ENCODE measurements around the gene IQCF2. TPM values are rescaled to one million over a fixed set of nuclear protein-coding genes. Genes with fewer than 3 reads are reported as not detected.
"Not testable (repeated sequence)": the region's sequence is repeated elsewhere in the genome, so short reads cannot be mapped to it uniquely, and the experiment has no call there.

Gene IQCF2
- total and polyA plus RNA-seq, 7 experiments from 2014 or later, result not detected

DNA sequence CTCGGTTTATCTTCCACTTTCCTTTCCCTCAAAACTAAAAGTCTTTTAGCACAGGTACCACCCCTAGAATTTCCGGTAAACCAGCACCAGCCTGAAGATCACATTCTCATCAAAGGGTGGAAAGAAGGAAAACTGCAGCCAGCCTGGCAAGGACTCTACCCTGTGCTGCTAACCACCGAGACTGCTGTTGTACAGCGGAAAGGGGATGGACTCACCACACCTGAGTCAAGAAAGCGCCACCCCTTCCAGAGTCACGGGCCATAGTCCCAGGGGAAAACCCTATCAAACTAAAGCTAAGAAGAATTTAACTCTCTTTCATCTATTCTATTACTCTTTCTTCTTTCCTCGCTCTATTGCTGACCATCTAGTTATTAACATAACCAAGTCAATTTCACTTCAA lies 38.6 kb downstream of the IQCF2 start:
- CTCF ChIA-PET; DNase-seq; H3K27ac ChIP-seq (ENCODE audit: low read depth, low read length); H3K9me3 Mint-ChIP-seq; intact Hi-C loops (cut with micrococcal nuclease); H3K36me3 ChIP-seq (ENCODE audit: control insufficient read depth in 2 of 3, insufficient read depth in 3 of 3, low read length in 3 of 3); POLR2A ChIA-PET; H3K27me3 ChIP-seq (ENCODE audit: control insufficient read depth in 2 of 2, insufficient read depth in 2 of 2, low read length in 2 of 2); H3K27ac Mint-ChIP-seq; H3K4me1 ChIP-seq (ENCODE audit: control insufficient read depth in 2 of 2, insufficient read depth in 2 of 2, low read length in 2 of 2); H3K4me1 Mint-ChIP-seq; H3K4me3 Mint-ChIP-seq; ATAC-seq; H3K9me3 ChIP-seq (ENCODE audit: control insufficient read depth in 2 of 3, low read length in 3 of 3); H3K36me3 Mint-ChIP-seq; H3K4me3 ChIP-seq (ENCODE audit: low read length): not testable (repeated sequence)
- H3K27me3 Mint-ChIP-seq, result peaks cover 14 to 45% (median 42%) of the 10 kb centered on the region in 5 donors

DNA sequence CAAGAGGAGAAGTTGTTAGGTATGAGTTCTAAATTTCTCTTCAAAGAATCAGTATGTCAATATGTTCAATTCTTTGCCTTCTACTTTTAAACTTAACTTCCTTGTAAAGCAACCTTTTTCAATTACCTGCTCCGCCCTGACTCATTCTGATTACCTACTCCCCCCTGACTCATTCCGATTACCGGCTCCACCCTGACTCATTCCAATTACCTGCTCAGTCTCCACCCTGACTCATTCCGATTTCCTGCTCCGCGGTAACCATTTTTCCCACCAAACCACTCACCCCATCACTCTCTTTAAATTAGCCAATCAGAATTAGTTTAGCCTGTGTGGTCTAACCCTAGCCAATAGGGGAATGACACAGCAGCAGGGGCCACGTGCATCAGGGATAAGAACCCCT lies 40.9 kb downstream of the IQCF2 start:
- intact Hi-C loops (cut with micrococcal nuclease); H3K36me3 ChIP-seq (ENCODE audit: control insufficient read depth in 2 of 3, insufficient read depth in 3 of 3, low read length in 3 of 3): not testable (repeated sequence)

DNA sequence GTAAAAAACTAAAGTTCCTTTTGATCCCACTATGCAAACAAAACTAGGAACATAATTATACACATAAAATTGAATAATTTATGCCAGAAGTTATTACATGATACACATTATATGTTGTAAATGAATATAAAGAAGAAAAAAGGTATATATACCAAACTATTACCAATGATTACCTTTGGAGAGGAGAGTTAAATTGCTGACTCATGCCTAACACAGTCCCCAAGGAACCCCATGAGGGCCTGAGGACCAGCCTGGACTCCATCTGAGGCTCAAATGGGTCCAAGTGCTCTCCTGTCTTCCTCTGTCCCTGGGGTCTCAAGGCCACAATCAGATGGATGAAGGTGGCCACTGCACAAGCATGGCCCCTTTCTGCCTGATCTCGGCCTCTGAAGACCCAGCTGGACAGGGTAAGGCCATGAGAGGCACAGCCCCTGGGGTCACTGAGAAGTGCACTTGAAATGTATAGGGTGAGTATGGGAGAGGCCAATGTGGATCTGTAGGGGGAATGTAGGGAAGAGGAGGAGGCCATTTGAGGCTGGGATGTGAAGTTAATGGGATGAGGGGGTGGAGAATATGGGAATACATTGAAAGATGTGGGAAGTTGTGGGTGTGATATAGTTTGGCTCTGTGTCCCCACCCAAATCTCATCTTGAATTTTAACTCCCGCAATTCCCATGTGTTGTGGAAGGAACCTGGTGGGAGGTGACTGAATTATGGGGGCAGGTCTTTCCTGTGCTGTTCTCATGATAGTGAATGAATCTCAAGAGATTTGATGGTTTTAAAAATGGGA lies 42.8 kb downstream of the IQCF2 start:
- CTCF ChIA-PET, result no interaction called here
- Histone ChIP-seq H3K27me3 (ENCODE audit: control insufficient read depth in 2 of 2, insufficient read depth in 2 of 2, low read length in 2 of 2) (no peaks in the 10 kb centered on the region), H3K27ac (ENCODE audit: low read depth, low read length) (no peak overlapping the region), H3K4me1 (ENCODE audit: control insufficient read depth in 2 of 2, insufficient read depth in 2 of 2, low read length in 2 of 2) (no peaks in the 10 kb centered on the region), H3K36me3 (ENCODE audit: control insufficient read depth in 2 of 3, insufficient read depth in 3 of 3, low read length in 3 of 3) (no peaks in the 10 kb centered on the region), H3K9me3 (ENCODE audit: control insufficient read depth in 2 of 3, low read length in 3 of 3) (peaks cover 0 to 7% (median 0%) of the 10 kb centered on the region in 3 experiments), H3K4me3 (ENCODE audit: low read length) (no peak overlapping the region)
- DNase-seq, result no peak
- Mint-ChIP-seq H3K4me3 (no peak overlapping the region), H3K27me3 (peaks cover 4 to 40% (median 30%) of the 10 kb centered on the region in 5 donors), H3K27ac (no peak overlapping the region), H3K9me3 (peaks cover 0 to 47% (median 22%) of the 10 kb centered on the region in 11 donors), H3K36me3 (peaks cover 0 to 21% (median 11%) of the 10 kb centered on the region in 5 donors), H3K4me1 (no peaks in the 10 kb centered on the region)
- no peak for ATAC-seq
- intact Hi-C loops (cut with micrococcal nuclease), result no loop called here
- POLR2A ChIA-PET, result no interaction called here

More for the DNA sequence above, 40.9 kb downstream of the IQCF2 start:
- H3K27ac ChIP-seq (ENCODE audit: low read depth, low read length); H3K4me1 ChIP-seq (ENCODE audit: control insufficient read depth in 2 of 2, insufficient read depth in 2 of 2, low read length in 2 of 2); H3K9me3 ChIP-seq (ENCODE audit: control insufficient read depth in 2 of 3, low read length in 3 of 3); ATAC-seq; POLR2A ChIA-PET; H3K27me3 ChIP-seq (ENCODE audit: control insufficient read depth in 2 of 2, insufficient read depth in 2 of 2, low read length in 2 of 2); H3K27ac Mint-ChIP-seq; H3K4me3 Mint-ChIP-seq; DNase-seq; H3K4me1 Mint-ChIP-seq; H3K4me3 ChIP-seq (ENCODE audit: low read length); CTCF ChIA-PET: not testable (repeated sequence)
- Mint-ChIP-seq H3K27me3 (peaks cover 14 to 39% (median 29%) of the 10 kb centered on the region in 5 donors), H3K9me3 (peaks cover 0 to 30% (median 12%) of the 10 kb centered on the region in 11 donors), H3K36me3 (peaks cover 0 to 17% (median 8%) of the 10 kb centered on the region in 5 donors)

DNA sequence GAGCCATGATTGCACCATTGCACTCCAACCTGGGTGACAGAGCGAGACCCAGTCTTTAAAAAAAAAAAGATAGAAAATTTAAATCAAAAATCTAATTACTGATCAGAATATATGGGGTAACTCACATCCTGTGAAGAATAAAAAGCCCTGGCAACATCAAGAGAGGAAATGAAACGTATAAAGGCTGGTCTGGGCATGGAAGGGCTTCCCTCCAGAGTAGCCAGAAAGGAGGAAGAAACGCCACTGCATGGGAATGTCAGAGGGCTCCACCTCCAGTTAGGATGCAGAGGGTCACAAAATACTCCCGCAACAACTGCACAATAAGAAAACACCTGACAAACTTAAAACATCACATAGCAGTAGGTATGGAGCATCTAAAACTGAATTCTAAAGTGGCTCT lies 46.6 kb downstream of the IQCF2 start:
- H3K27me3 ChIP-seq (ENCODE audit: control insufficient read depth in 2 of 2, insufficient read depth in 2 of 2, low read length in 2 of 2), result no peaks in the 10 kb centered on the region
- H3K36me3 ChIP-seq (ENCODE audit: control insufficient read depth in 2 of 3, insufficient read depth in 3 of 3, low read length in 3 of 3), result no peaks in the 10 kb centered on the region
- Mint-ChIP-seq H3K4me3 (no peak overlapping the region), H3K27ac (no peak overlapping the region), H3K4me1 (no peaks in the 10 kb centered on the region), H3K9me3 (peaks cover 0 to 49% (median 23%) of the 10 kb centered on the region in 11 donors), H3K27me3 (peaks cover 4 to 30% (median 21%) of the 10 kb centered on the region in 5 donors), H3K36me3 (peaks cover 0 to 23% (median 11%) of the 10 kb centered on the region in 5 donors)
- peaks cover 0 to 7% (median 0%) of the 10 kb centered on the region in 3 experiments for H3K9me3 ChIP-seq (ENCODE audit: control insufficient read depth in 2 of 3, low read length in 3 of 3)
- intact Hi-C loops (cut with micrococcal nuclease), result no loop called here
- CTCF ChIA-PET, result no interaction called here
- POLR2A ChIA-PET, result no interaction called here
- no peak overlapping the region for H3K27ac ChIP-seq (ENCODE audit: low read depth, low read length)
- no peaks in the 10 kb centered on the region for H3K4me1 ChIP-seq (ENCODE audit: control insufficient read depth in 2 of 2, insufficient read depth in 2 of 2, low read length in 2 of 2)
- H3K4me3 ChIP-seq (ENCODE audit: low read length), result no peak overlapping the region
- DNase-seq, result no peak
- ATAC-seq, result no peak

Other genes starting within 250 kb of the IQCF2 start
- 10 to 100 TPM; 34.4 to 65.0 (median 41.7) TPM for gene TEX264, start 190.4 kb upstream of the IQCF2 start, total RNA-seq
- gene TEX264, start 190.4 kb upstream of the IQCF2 start, polyA plus RNA-seq, result 100 to 1,000 TPM in 1 of 2 donors, 10 to 100 TPM in 1; 92.9 to 115 TPM
- 1 to 10 TPM; 1.3 to 5.1 (median 3.3) TPM for gene GRM2, start 154.5 kb upstream of the IQCF2 start, total RNA-seq
- under 1 TPM in 1 of 2 donors, not detected in 1; 0.14 TPM for gene GRM2, start 154.5 kb upstream of the IQCF2 start, polyA plus RNA-seq
- gene IQCF6, start 82.4 kb upstream of the IQCF2 start, total RNA-seq, result not detected
- not detected for gene IQCF6, start 82.4 kb upstream of the IQCF2 start, polyA plus RNA-seq
- gene IQCF5, start 14.0 kb downstream of the IQCF2 start, total RNA-seq, result not detected
- not detected for gene IQCF5, start 14.0 kb downstream of the IQCF2 start, polyA plus RNA-seq
- not detected for gene IQCF1, start 41.7 kb downstream of the IQCF2 start, total RNA-seq
- gene IQCF1, start 41.7 kb downstream of the IQCF2 start, polyA plus RNA-seq, result not detected
- gene RRP9, start 80.3 kb downstream of the IQCF2 start, total RNA-seq, result 10 to 100 TPM; 10.2 to 34.2 (median 16.6) TPM
- 10 to 100 TPM; 19.8 to 33.4 TPM for gene RRP9, start 80.3 kb downstream of the IQCF2 start, polyA plus RNA-seq
- 10 to 100 TPM in 3 of 5 experiments, 1 to 10 TPM in 2; 7.7 to 21.5 (median 11.2) TPM for gene PARP3, start 80.7 kb downstream of the IQCF2 start, total RNA-seq
- 1 to 10 TPM; 3.2 to 7.6 TPM for gene PARP3, start 80.7 kb downstream of the IQCF2 start, polyA plus RNA-seq
- gene GPR62, start 93.8 kb downstream of the IQCF2 start, total RNA-seq, result not detected
- gene GPR62, start 93.8 kb downstream of the IQCF2 start, polyA plus RNA-seq, result under 1 TPM in 1 of 2 donors, not detected in 1; 0.08 TPM
- gene PCBP4, start 105.8 kb downstream of the IQCF2 start, total RNA-seq, result 10 to 100 TPM; 12.1 to 21.1 (median 15.0) TPM
- gene PCBP4, start 105.8 kb downstream of the IQCF2 start, polyA plus RNA-seq, result 10 to 100 TPM in 1 of 2 donors, 1 to 10 TPM in 1; 8.0 to 10.8 TPM
- gene ABHD14B, start 112.4 kb downstream of the IQCF2 start, total RNA-seq, result 10 to 100 TPM; 25.0 to 80.8 (median 54.5) TPM
- 10 to 100 TPM; 88.1 to 91.5 TPM for gene ABHD14B, start 112.4 kb downstream of the IQCF2 start, polyA plus RNA-seq
- gene ABHD14A, start 113.4 kb downstream of the IQCF2 start, total RNA-seq, result 10 to 100 TPM in 4 of 5 experiments, 1 to 10 TPM in 1; 9.9 to 23.7 (median 14.7) TPM
- gene ABHD14A, start 113.4 kb downstream of the IQCF2 start, polyA plus RNA-seq, result 10 to 100 TPM; 76.3 to 96.9 TPM
- gene ACY1, start 121.9 kb downstream of the IQCF2 start, total RNA-seq, result 10 to 100 TPM in 4 of 5 experiments, 1 to 10 TPM in 1; 7.8 to 28.3 (median 12.0) TPM
- 10 to 100 TPM; 12.4 to 13.3 TPM for gene ACY1, start 121.9 kb downstream of the IQCF2 start, polyA plus RNA-seq
- gene RPL29, start 134.3 kb downstream of the IQCF2 start, total RNA-seq, result 1,000 to 10,000 TPM; 1,152 to 1,744 (median 1,537) TPM
- 1,000 to 10,000 TPM; 1,720 to 2,133 TPM for gene RPL29, start 134.3 kb downstream of the IQCF2 start, polyA plus RNA-seq
- 10 to 100 TPM; 12.6 to 41.5 (median 40.4) TPM for gene DUSP7, start 195.0 kb downstream of the IQCF2 start, total RNA-seq
- gene DUSP7, start 195.0 kb downstream of the IQCF2 start, polyA plus RNA-seq, result 1 to 10 TPM; 4.9 to 6.9 TPM